ENCODE data around the gene TMEM139.

DNA sequence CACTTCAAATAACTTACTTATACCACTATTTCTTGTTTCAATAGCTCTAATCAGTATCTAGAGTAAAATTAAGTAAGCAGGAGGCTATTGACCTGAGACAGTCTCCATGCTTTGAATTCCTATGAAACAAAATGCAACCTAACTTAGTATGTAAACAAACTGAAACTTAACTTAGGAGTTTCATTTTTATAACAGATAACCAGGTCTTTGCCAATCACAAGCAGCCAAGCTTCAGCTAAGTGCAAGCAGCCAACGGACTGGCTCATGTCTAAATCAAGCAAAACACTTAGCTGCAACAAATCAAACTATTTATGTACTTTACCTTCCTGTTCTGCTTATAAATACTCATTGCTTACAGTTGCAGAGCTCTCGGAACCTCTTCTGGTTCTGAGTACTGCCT, 25.9 kb upstream of the TMEM139 start:
- TF ChIP-seq, protein P1, sequence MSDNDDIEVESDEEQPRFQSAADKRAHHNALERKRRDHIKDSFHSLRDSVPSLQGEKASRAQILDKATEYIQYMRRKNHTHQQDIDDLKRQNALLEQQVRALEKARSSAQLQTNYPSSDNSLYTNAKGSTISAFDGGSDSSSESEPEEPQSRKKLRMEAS (IDR thresholded peaks at IDR 0.05; ENCODE audit: low read depth): no peak
- TF ChIP-seq, protein P2, sequence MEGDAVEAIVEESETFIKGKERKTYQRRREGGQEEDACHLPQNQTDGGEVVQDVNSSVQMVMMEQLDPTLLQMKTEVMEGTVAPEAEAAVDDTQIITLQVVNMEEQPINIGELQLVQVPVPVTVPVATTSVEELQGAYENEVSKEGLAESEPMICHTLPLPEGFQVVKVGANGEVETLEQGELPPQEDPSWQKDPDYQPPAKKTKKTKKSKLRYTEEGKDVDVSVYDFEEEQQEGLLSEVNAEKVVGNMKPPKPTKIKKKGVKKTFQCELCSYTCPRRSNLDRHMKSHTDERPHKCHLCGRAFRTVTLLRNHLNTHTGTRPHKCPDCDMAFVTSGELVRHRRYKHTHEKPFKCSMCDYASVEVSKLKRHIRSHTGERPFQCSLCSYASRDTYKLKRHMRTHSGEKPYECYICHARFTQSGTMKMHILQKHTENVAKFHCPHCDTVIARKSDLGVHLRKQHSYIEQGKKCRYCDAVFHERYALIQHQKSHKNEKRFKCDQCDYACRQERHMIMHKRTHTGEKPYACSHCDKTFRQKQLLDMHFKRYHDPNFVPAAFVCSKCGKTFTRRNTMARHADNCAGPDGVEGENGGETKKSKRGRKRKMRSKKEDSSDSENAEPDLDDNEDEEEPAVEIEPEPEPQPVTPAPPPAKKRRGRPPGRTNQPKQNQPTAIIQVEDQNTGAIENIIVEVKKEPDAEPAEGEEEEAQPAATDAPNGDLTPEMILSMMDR (IDR thresholded peaks at IDR 0.05): no peak
- TF ChIP-seq NRF1 (IDR thresholded peaks at IDR 0.05; ENCODE audit: low read depth, low read length) (no peak), RFX5 (IDR thresholded peaks at IDR 0.05; ENCODE audit: low read length) (no peak), SIN3A (IDR thresholded peaks at IDR 0.05; ENCODE audit: borderline replicate concordance, low read depth, low read length) (no peak)
- TF ChIP-seq, protein P3, sequence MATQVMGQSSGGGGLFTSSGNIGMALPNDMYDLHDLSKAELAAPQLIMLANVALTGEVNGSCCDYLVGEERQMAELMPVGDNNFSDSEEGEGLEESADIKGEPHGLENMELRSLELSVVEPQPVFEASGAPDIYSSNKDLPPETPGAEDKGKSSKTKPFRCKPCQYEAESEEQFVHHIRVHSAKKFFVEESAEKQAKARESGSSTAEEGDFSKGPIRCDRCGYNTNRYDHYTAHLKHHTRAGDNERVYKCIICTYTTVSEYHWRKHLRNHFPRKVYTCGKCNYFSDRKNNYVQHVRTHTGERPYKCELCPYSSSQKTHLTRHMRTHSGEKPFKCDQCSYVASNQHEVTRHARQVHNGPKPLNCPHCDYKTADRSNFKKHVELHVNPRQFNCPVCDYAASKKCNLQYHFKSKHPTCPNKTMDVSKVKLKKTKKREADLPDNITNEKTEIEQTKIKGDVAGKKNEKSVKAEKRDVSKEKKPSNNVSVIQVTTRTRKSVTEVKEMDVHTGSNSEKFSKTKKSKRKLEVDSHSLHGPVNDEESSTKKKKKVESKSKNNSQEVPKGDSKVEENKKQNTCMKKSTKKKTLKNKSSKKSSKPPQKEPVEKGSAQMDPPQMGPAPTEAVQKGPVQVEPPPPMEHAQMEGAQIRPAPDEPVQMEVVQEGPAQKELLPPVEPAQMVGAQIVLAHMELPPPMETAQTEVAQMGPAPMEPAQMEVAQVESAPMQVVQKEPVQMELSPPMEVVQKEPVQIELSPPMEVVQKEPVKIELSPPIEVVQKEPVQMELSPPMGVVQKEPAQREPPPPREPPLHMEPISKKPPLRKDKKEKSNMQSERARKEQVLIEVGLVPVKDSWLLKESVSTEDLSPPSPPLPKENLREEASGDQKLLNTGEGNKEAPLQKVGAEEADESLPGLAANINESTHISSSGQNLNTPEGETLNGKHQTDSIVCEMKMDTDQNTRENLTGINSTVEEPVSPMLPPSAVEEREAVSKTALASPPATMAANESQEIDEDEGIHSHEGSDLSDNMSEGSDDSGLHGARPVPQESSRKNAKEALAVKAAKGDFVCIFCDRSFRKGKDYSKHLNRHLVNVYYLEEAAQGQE (IDR thresholded peaks at IDR 0.05; ENCODE audit: low read depth, low read length): no peak
